ENCODE measurements around the gene EVL. TPM values are rescaled to one million over a fixed set of nuclear protein-coding genes. Genes with fewer than 3 reads are reported as not detected.

The EVL gene
- polyA plus RNA-seq, 2 of the 4 experiments (the other 2 are of a cell fraction) = 14.8 to 32.9 TPM

DNA sequence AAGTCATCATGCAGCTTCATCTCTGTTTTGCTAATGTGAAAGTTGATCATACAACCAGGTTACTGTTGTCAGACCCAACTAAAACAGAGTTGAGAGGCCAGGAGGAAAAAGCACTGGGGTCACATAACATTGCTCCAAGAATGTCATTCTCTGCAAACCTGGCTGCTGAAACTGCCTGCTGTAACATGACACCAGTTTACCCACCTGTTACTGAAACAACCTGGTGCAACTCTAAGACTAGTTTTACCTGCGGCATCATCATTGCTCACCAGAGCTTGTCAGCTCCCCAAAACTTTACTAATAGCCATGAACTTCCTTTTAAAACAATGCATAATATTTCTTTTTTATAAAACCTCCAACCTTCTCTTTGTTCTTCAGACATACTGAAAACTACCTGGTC is 124.9 kb downstream of the EVL start:
- Histone ChIP-seq H3K4me1 (peaks cover 15% of the 10 kb centered on the region), H3K4me2 (no peak overlapping the region), H3K27ac (no peak overlapping the region), H3K4me3 (no peak overlapping the region), H3K9me3 (no peaks in the 10 kb centered on the region)
- POLR2A ChIA-PET = no interaction called here
- WGBS (ENCODE audit: missing lambda C conversion rate) = 100% methylated on average over 1 of the region's 1 CpG
- CTCF ChIA-PET = interaction anchor here (0.6 to 1.0 kb wide), 2 partner anchors 34 to 159 kb away, joined by 3 read pairs; no protein-coding TSS in a partner anchor
- TF ChIP-seq, protein P1, sequence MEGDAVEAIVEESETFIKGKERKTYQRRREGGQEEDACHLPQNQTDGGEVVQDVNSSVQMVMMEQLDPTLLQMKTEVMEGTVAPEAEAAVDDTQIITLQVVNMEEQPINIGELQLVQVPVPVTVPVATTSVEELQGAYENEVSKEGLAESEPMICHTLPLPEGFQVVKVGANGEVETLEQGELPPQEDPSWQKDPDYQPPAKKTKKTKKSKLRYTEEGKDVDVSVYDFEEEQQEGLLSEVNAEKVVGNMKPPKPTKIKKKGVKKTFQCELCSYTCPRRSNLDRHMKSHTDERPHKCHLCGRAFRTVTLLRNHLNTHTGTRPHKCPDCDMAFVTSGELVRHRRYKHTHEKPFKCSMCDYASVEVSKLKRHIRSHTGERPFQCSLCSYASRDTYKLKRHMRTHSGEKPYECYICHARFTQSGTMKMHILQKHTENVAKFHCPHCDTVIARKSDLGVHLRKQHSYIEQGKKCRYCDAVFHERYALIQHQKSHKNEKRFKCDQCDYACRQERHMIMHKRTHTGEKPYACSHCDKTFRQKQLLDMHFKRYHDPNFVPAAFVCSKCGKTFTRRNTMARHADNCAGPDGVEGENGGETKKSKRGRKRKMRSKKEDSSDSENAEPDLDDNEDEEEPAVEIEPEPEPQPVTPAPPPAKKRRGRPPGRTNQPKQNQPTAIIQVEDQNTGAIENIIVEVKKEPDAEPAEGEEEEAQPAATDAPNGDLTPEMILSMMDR (IDR thresholded peaks at IDR 0.05) = no peak
- TF ChIP-seq HEYL (CRISPR knock-in tag; IDR thresholded peaks at IDR 0.05) = no peak
- TF ChIP-seq EHMT2 (IDR thresholded peaks at IDR 0.05; ENCODE audit: low read depth) = no peak
- no peak for TF ChIP-seq BHLHE40 (IDR thresholded peaks at IDR 0.05; ENCODE audit: low read depth, low read length)
- no peak for TF ChIP-seq ZNF302 (CRISPR knock-in tag; IDR thresholded peaks at IDR 0.05)
- TF ChIP-seq HOXA7 (CRISPR knock-in tag; IDR thresholded peaks at IDR 0.05) = no peak
- no peak for TF ChIP-seq JUNB (IDR thresholded peaks at IDR 0.05)
- no peak for TF ChIP-seq ESRRA (IDR thresholded peaks at IDR 0.05; ENCODE audit: borderline replicate concordance, low read length)
- no peak for TF ChIP-seq POLR2A (IDR thresholded peaks at IDR 0.05; ENCODE audit: low read length)
- no peak for TF ChIP-seq NR3C1 (IDR thresholded peaks at IDR 0.05)
- TF ChIP-seq MAX (IDR thresholded peaks at IDR 0.05) = no peak
- ATAC-seq = no peak
- no peak for DNase-seq (ENCODE audit: low read depth in 1 of 2, low spot score in 1 of 2)
- FAIRE-seq = no peak

GRCh38 chr14:100191584-100192249 is 126.5 kb downstream of the EVL start:
- DNase-seq (ENCODE audit: low read depth in 1 of 2, low spot score in 1 of 2) (no peak), ATAC-seq (no peak), FAIRE-seq (no peak)
- POLR2A ChIA-PET = interaction anchor here (1.5 kb wide), 1 partner anchor 22 kb away, joined by 11 read pairs; no protein-coding TSS in a partner anchor
- no peaks in the 10 kb centered on the region for H3K9me3 ChIP-seq
- peaks cover 15% of the 10 kb centered on the region for H3K4me1 ChIP-seq
- no peak for TF ChIP-seq CBX2 (IDR thresholded peaks at IDR 0.05; ENCODE audit: borderline replicate concordance, low read depth)
- no peak for TF ChIP-seq HDAC2 (IDR thresholded peaks at IDR 0.05)
- TF ChIP-seq FOXS1 (CRISPR knock-in tag; IDR thresholded peaks at IDR 0.05) = no peak
- TF ChIP-seq KDM5A (IDR thresholded peaks at IDR 0.05) = no peak
- no peak for TF ChIP-seq EHF (CRISPR knock-in tag; IDR thresholded peaks at IDR 0.05)
- TF ChIP-seq, protein P2, sequence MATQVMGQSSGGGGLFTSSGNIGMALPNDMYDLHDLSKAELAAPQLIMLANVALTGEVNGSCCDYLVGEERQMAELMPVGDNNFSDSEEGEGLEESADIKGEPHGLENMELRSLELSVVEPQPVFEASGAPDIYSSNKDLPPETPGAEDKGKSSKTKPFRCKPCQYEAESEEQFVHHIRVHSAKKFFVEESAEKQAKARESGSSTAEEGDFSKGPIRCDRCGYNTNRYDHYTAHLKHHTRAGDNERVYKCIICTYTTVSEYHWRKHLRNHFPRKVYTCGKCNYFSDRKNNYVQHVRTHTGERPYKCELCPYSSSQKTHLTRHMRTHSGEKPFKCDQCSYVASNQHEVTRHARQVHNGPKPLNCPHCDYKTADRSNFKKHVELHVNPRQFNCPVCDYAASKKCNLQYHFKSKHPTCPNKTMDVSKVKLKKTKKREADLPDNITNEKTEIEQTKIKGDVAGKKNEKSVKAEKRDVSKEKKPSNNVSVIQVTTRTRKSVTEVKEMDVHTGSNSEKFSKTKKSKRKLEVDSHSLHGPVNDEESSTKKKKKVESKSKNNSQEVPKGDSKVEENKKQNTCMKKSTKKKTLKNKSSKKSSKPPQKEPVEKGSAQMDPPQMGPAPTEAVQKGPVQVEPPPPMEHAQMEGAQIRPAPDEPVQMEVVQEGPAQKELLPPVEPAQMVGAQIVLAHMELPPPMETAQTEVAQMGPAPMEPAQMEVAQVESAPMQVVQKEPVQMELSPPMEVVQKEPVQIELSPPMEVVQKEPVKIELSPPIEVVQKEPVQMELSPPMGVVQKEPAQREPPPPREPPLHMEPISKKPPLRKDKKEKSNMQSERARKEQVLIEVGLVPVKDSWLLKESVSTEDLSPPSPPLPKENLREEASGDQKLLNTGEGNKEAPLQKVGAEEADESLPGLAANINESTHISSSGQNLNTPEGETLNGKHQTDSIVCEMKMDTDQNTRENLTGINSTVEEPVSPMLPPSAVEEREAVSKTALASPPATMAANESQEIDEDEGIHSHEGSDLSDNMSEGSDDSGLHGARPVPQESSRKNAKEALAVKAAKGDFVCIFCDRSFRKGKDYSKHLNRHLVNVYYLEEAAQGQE (IDR thresholded peaks at IDR 0.05) = no peak
- no peak for TF ChIP-seq CBX8 (IDR thresholded peaks at IDR 0.05)
- no peak overlapping the region for H3K4me3 ChIP-seq
- peak overlapping the region; percentile 72 for H3K4me2 ChIP-seq
- peak overlapping the region; percentile 85 to 92; a peak in 5 of 6 replicates for H3K27ac ChIP-seq
- CTCF ChIA-PET = interaction anchor here (0.6 to 4.0 kb wide), 38 partner anchors 9 to 673 kb away, joined by 3 to 64 read pairs (median 8); partner anchors contain the start of gene DEGS2
- WGBS (ENCODE audit: missing lambda C conversion rate) = 88% methylated on average over 13 of the region's 14 CpGs

GRCh38 chr14:100192250-100192671 is 127.0 kb downstream of the EVL start:
- FAIRE-seq = no peak
- no peaks in the 10 kb centered on the region for H3K9me3 ChIP-seq
- H3K4me3 ChIP-seq = peak overlapping the region; percentile 30
- H3K4me2 ChIP-seq = peak overlapping the region; percentile 72
- ChIA-PET CTCF (interaction anchor here (0.6 to 4.0 kb wide), 59 partner anchors 9 to 1004 kb away, joined by 3 to 64 read pairs (median 6); partner anchors contain the start of gene DEGS2), POLR2A (interaction anchor here (0.9 to 1.5 kb wide), 8 partner anchors 13 to 221 kb away, joined by 3 to 11 read pairs (median 4); no protein-coding TSS in a partner anchor)
- DNase-seq (ENCODE audit: low read depth in 1 of 2, low spot score in 1 of 2) = no peak
- 70% methylated on average over 17 of the region's 21 CpGs for WGBS (ENCODE audit: missing lambda C conversion rate)
- H3K27ac ChIP-seq = peak overlapping the region; percentile 85 to 92
- no peak for ATAC-seq
- H3K4me1 ChIP-seq = peaks cover 15% of the 10 kb centered on the region
- TF ChIP-seq PHF8 (IDR thresholded peaks at IDR 0.05; ENCODE audit: borderline replicate concordance, low read depth) (no peak), SREBF2 (IDR thresholded peaks at IDR 0.05) (no peak), SMC3 (IDR thresholded peaks at IDR 0.05) (no peak), RNF2 (IDR thresholded peaks at IDR 0.05; ENCODE audit: borderline replicate concordance, low read depth) (no peak), HOXB13 (CRISPR knock-in tag; IDR thresholded peaks at IDR 0.05; ENCODE audit: low read depth) (no peak)
